ENCODE data around the gene DUS2.

DNA sequence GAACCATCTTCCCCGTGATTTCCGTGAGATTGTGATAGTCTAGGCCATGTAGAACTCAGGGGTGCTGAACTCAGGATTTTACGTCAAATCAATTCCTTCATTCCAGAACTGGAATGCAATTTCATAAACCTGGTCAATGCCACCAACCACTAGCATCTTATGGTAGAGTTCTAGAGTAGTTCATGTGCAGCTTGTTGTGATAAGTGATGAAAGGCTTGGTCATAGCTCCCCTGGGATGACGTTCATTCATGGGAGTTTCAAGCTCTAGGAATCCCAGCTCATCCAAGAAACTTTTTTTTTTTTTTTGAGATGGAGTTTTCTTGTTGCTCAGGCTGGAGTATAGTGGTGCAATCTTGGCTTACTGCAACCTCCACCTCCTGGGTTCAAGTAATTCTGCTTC, 20.1 kb upstream of the DUS2 start:
- no peak for TF ChIP-seq TAF1 (IDR thresholded peaks at IDR 0.05; ENCODE audit: borderline replicate concordance, low read depth, low read length)
- no peak for TF ChIP-seq POLR2AphosphoS5 (IDR thresholded peaks at IDR 0.05; ENCODE audit: low read depth, low read length)
- TF ChIP-seq POLR2A (IDR thresholded peaks at IDR 0.05; ENCODE audit: low read depth, low read length) = no peak

Data from GM12892 (cell line).